PFSK-1 (cell line): ENCODE data around the gene FSTL4.

ENCODE experiments used
- FOXP2 ChIP-seq: optimal IDR thresholded peaks from 2 replicates; pipeline ENCODE3; 2011; ENCODE audit warnings: borderline replicate concordance, control low read depth, inconsistent platforms; ENCODE audit not compliant: insufficient read depth; ENCODE audit errors: extremely low read length, extremely low read depth
- POLR2AphosphoS5 ChIP-seq: IDR thresholded peaks from 2 replicates; pipeline ENCODE4 v1.6.1; 2012; ENCODE audit warnings: low read depth, mild to moderate bottlenecking, control low read depth, low read length, moderate library complexity
- REST ChIP-seq, 2 experiments: IDR thresholded peaks; 2 replicates each; pipeline versions ENCODE4 v1.6.1 to v1.8.0; 2011 to 2012; ENCODE audit warnings: low read depth in 2 of 2, low read length in 2 of 2, control low read depth in 1 of 2, inconsistent platforms in 1 of 2, mild to moderate bottlenecking in 1 of 2, moderate library complexity in 1 of 2; ENCODE audit not compliant: insufficient read depth in 1 of 2
- SIN3A ChIP-seq: IDR thresholded peaks from 2 replicates; pipeline ENCODE4 v1.6.1; 2012; ENCODE audit warnings: mild to moderate bottlenecking, low read length, moderate library complexity, borderline replicate concordance; ENCODE audit not compliant: insufficient read depth
- TAF1 ChIP-seq: IDR thresholded peaks from 2 replicates; pipeline ENCODE4 v1.6.1; 2012; ENCODE audit warnings: low read length, control low read depth, borderline replicate concordance; ENCODE audit not compliant: insufficient read depth

Gene FSTL4

DNA sequence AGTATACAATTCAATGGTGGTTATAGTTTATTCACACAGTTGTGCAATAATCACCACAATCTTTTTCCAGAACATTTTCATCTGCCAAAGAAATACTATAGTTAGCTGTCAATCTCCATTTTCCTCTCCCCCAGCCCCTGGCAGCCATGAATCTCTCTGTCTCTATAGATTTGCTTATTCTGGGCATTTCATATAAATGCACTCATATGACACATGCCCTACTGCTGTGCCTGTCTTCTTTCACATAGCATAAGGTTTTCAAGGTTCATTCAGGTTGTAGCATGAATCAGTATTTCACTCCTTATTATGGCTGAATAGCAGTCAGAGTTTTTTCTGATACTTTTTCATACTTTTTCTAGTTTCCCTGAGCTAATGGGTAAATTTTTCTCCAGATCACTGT lies 432.9 kb downstream of the FSTL4 start:
- TF ChIP-seq FOXP2 (no peak), TAF1 (no peak), POLR2AphosphoS5 (no peak), REST (IDR thresholded peaks at IDR 0.05; ENCODE audit: insufficient read depth in 1 of 2, low read depth in 2 of 2, low read length in 2 of 2) (no peak), SIN3A (no peak)

DNA sequence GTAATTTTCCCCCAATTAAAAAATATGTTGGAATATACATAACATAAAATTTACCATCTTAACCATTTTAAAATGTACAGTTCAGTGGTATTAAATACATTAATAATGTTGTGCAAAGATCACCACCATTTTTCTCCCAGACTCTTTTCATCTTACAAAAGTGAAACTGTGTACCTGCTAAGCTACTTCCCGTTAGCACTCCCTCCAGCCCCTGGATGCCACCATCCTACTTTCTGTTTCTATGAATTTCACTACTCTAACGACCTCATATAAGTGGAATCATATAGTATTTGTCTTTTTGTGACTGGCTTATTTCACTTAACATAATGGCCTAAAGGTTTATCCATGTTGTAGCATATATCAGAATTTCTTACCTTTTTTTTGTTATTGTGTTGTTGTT lies 447.6 kb downstream of the FSTL4 start:
- TF ChIP-seq POLR2AphosphoS5 (no peak), TAF1 (no peak), SIN3A (no peak), FOXP2 (no peak), REST (IDR thresholded peaks at IDR 0.05; ENCODE audit: insufficient read depth in 1 of 2, low read depth in 2 of 2, low read length in 2 of 2) (no peak)

- no peak for TF ChIP-seq FOXP2
- no peak for TF ChIP-seq POLR2AphosphoS5
- no peak for TF ChIP-seq SIN3A
- TF ChIP-seq TAF1, result no peak
- TF ChIP-seq REST (IDR thresholded peaks at IDR 0.05; ENCODE audit: insufficient read depth in 1 of 2, low read depth in 2 of 2, low read length in 2 of 2), result no peak
These were observed 448.5 kb downstream of the FSTL4 start for GRCh38 chr5:133163839-133164238.

- TF ChIP-seq TAF1 (no peak), REST (IDR thresholded peaks at IDR 0.05; ENCODE audit: insufficient read depth in 1 of 2, low read depth in 2 of 2, low read length in 2 of 2) (no peak), SIN3A (no peak), FOXP2 (no peak), POLR2AphosphoS5 (no peak)
These were observed 452.8 kb downstream of the FSTL4 start for GRCh38 chr5:133159543-133159942.
